Lower lobe of right lung (tissue), 2 donors: Measurements from ENCODE around the gene MYO5B. TPM values are rescaled to one million over a fixed set of nuclear protein-coding genes. Genes with fewer than 3 reads are reported as not detected.

Experiments
- ATAC-seq, 2 donors: fragments of 200-7000 bp; cut with Tn5 transposase; one replicate each; pipeline ENCODE4 v1.9.1; 2020 to 2022; ENCODE audit warnings: mild to moderate bottlenecking in 2 of 2, moderate library complexity in 2 of 2
- DNase-seq: peaks from one replicate; pipeline ENCODE4 v3.0.0-alpha.2; 2020
- H3K27ac ChIP-seq: fragments of 200-600 bp; one replicate; pipeline ENCODE4 v1.8.0; 2022
- H3K27me3 ChIP-seq: fragments of 200-600 bp; one replicate; pipeline ENCODE4 v1.8.0; 2022; ENCODE audit warnings: low read depth
- H3K36me3 ChIP-seq: fragments of 200-600 bp; one replicate; pipeline ENCODE4 v1.8.0; 2022; ENCODE audit warnings: mild to moderate bottlenecking
- H3K4me1 ChIP-seq: fragments of 200-600 bp; one replicate; pipeline ENCODE4 v1.8.0; 2022
- H3K4me3 ChIP-seq: fragments of 200-600 bp; one replicate; pipeline ENCODE4 v1.8.0; 2022; ENCODE audit warnings: mild to moderate bottlenecking
- H3K9me3 ChIP-seq: fragments of 200-600 bp; one replicate; pipeline ENCODE4 v1.8.0; 2022
- intact Hi-C: fragments of 100-400 bp; cut with DNase I; formaldehyde crosslinking; loops from one replicate; pipeline ENCODE4 v1.11.0; 2022
- total RNA-seq: library from RNA; stranded (reverse); fragmentation: NEBNext Ultra II Directional; extraction: Animal tissue kit (Norgen Biotek cat#: 25700); gene quantifications from one replicate; pipeline ENCODE4 v1.2.1, GENCODE V29; 2021
- TF ChIP-seq, protein P1 (sequence below): fragments of 200-600 bp; IDR thresholded peaks from one replicate; pipeline ENCODE4 v1.8.0; 2022; ENCODE audit warnings: antibody characterized with exemption, mild to moderate bottlenecking
- donor health status: DM: no; HTN: yes; CAD: no; lungs with severe emphysema.

Gene MYO5B
- total RNA-seq, 1 donor from 2014 or later, result 23.3 TPM

GRCh38 chr18:50159654-50160046, 35.3 kb downstream of the MYO5B start:
- H3K27ac ChIP-seq, result no peak overlapping the region
- no peaks in the 10 kb centered on the region for H3K27me3 ChIP-seq
- DNase-seq, result no peak
- no peaks in the 10 kb centered on the region for H3K9me3 ChIP-seq
- TF ChIP-seq, protein P1, sequence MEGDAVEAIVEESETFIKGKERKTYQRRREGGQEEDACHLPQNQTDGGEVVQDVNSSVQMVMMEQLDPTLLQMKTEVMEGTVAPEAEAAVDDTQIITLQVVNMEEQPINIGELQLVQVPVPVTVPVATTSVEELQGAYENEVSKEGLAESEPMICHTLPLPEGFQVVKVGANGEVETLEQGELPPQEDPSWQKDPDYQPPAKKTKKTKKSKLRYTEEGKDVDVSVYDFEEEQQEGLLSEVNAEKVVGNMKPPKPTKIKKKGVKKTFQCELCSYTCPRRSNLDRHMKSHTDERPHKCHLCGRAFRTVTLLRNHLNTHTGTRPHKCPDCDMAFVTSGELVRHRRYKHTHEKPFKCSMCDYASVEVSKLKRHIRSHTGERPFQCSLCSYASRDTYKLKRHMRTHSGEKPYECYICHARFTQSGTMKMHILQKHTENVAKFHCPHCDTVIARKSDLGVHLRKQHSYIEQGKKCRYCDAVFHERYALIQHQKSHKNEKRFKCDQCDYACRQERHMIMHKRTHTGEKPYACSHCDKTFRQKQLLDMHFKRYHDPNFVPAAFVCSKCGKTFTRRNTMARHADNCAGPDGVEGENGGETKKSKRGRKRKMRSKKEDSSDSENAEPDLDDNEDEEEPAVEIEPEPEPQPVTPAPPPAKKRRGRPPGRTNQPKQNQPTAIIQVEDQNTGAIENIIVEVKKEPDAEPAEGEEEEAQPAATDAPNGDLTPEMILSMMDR, result no peak
- peaks cover 9% of the 10 kb centered on the region for H3K4me1 ChIP-seq
- no peak overlapping the region for H3K4me3 ChIP-seq
- no peak for ATAC-seq
- H3K36me3 ChIP-seq, result no peaks in the 10 kb centered on the region
- intact Hi-C loops, result no loop called here

GRCh38 chr18:50158866-50159653, 35.9 kb downstream of the MYO5B start:
- DNase-seq, result no peak
- TF ChIP-seq, protein P1, result no peak
- intact Hi-C loops, result no loop called here
- Histone ChIP-seq H3K27ac (no peak overlapping the region), H3K4me1 (peaks cover 9% of the 10 kb centered on the region), H3K27me3 (no peaks in the 10 kb centered on the region), H3K4me3 (no peak overlapping the region), H3K9me3 (no peaks in the 10 kb centered on the region), H3K36me3 (no peaks in the 10 kb centered on the region)
- peak in 1 of 2 donors; percentile 39 for ATAC-seq

DNA sequence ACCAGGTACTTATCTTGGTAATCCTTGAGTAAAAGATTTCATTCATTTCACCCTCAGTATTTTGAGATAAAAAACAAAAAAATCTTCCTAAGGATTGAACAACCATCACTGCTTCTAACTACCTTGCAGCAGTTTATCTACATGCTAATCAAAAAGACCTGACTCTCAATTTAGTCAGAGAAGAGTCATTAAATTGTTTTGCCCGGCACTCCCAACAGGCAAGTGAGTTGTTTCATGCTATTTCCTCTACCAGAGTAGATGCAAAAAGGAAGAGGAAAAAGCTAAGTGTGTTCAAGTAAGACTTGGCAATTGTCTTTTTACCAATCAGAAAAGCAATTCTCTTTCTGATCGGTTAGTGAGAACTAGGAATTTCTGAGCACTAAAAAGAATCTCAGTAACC, 39.5 kb downstream of the MYO5B start:
- Histone ChIP-seq H3K4me1 (no peaks in the 10 kb centered on the region), H3K9me3 (no peaks in the 10 kb centered on the region), H3K27me3 (no peaks in the 10 kb centered on the region), H3K4me3 (no peak overlapping the region), H3K36me3 (no peaks in the 10 kb centered on the region), H3K27ac (no peak overlapping the region)
- no peak for DNase-seq
- ATAC-seq, result no peak
- TF ChIP-seq, protein P1, result no peak
- intact Hi-C loops, result no loop called here

DNA sequence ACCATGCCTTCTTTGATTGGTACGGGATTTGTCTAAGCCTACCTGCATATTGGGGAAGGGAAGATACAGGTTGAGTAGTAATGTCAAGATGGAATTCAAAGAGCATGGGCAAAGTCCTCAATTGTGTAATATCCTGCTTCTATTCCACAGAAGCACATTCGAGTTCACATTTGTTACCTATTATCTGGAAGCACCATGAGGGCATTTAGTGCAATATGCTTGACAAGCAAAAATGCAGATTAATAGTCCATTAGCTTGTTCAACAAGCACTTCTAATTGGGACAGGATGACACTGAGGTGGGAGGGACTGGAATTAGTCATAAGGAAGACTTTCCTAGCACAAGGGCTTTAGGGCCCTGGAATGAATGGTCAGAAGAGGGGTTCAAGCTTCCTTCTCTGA, 40.5 kb downstream of the MYO5B start:
- no peak overlapping the region for H3K27ac ChIP-seq
- H3K27me3 ChIP-seq, result no peaks in the 10 kb centered on the region
- intact Hi-C loops, result no loop called here
- H3K4me3 ChIP-seq, result no peak overlapping the region
- DNase-seq (no peak), ATAC-seq (no peak)
- no peaks in the 10 kb centered on the region for H3K9me3 ChIP-seq
- TF ChIP-seq, protein P1, result no peak
- no peaks in the 10 kb centered on the region for H3K36me3 ChIP-seq
- no peaks in the 10 kb centered on the region for H3K4me1 ChIP-seq

DNA sequence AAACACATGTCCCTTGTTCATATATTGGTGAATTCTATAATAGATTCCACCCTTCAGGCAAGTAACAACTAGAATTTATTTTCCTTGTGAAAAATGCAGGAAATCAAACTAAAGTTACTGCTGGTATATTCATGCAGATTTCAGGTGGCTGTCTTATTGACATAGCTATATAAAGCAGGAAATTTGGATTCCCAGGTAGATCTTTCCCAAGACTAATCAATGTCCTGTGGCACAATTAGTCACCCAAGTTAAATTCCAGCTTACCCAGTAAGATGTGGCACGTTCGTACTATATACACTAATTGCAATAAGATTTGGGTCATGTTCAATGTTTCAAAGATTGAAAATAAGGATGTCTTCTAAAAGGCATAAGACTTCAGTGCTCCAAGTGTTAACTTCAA, 42.0 kb downstream of the MYO5B start:
- Histone ChIP-seq H3K9me3 (no peaks in the 10 kb centered on the region), H3K4me1 (no peaks in the 10 kb centered on the region), H3K4me3 (no peak overlapping the region), H3K27me3 (no peaks in the 10 kb centered on the region), H3K27ac (no peak overlapping the region), H3K36me3 (no peaks in the 10 kb centered on the region)
- TF ChIP-seq, protein P1, result no peak
- intact Hi-C loops, result no loop called here
- ATAC-seq, result no peak
- no peak for DNase-seq
